B cell (primary cell): ENCODE data around the gene FGF10. TPM values are rescaled to one million over a fixed set of nuclear protein-coding genes. Genes with fewer than 3 reads are reported as not detected.

Experiments
- ATAC-seq: fragments of 200-7000 bp; cut with Tn5 transposase; one replicate; pipeline ENCODE4 v1.10.0; 2021; ENCODE audit warnings: low read depth, mild to moderate bottlenecking, moderate number of reproducible peaks, moderate library complexity
- CTCF ChIA-PET: fragments of 350-600 bp; sonication (Branson Sonifier 250); formaldehyde crosslinking; loops from one replicate; lab custom pipeline; 2021; ENCODE audit warnings: antibody characterized with exemption, inconsistent platforms; lab: Charles Lee
- POLR2A ChIA-PET: fragments of 350-600 bp; sonication (Branson Sonifier 250); formaldehyde crosslinking; loops from one replicate; lab custom pipeline; 2021; ENCODE audit warnings: antibody characterized with exemption; lab: Charles Lee
- DNase-seq: peaks from one replicate; pipeline ENCODE4 v3.0.0; 2013
- H2AFZ ChIP-seq: 2 replicates; pipeline ENCODE4 v1.6.1; 2012; ENCODE audit warnings: mild to moderate bottlenecking, low read depth, low read length; ENCODE audit not compliant: insufficient read depth, poor library complexity, severe bottlenecking
- H3K27ac ChIP-seq, 2 donors: 1 replicate in 1 of 2; 2 replicates in 1 of 2; pipeline ENCODE4 v1.5.1; 2012 to 2013; ENCODE audit warnings: low read length in 2 of 2, mild to moderate bottlenecking in 2 of 2, moderate library complexity in 1 of 2
- H3K27me3 ChIP-seq, 4 experiments: fragments of 200-600 bp in 1 of 4; sonication (generic) in 1 of 4; replicated peaks in 1 of 4; 1 replicate in 2 of 4; 2 replicates in 2 of 4; pipeline versions ENCODE4 v1.6.1 to v1.7.0; 2013 to 2016; ENCODE audit warnings: low read length in 3 of 4, mild to moderate bottlenecking in 2 of 4, mixed read lengths in 1 of 4, moderate library complexity in 1 of 4; ENCODE audit not compliant: insufficient read depth in 4 of 4, control insufficient read depth in 3 of 4; ENCODE audit errors: control extremely low read depth in 1 of 4
- H3K36me3 ChIP-seq, 2 experiments: replicated peaks in 1 of 2; 1 replicate in 1 of 2; 2 replicates in 1 of 2; pipeline versions ENCODE4 v1.6.1 to v1.7.1; 2013; ENCODE audit warnings: low read length in 1 of 2; ENCODE audit not compliant: insufficient read depth in 2 of 2, control insufficient read depth in 1 of 2; ENCODE audit errors: control extremely low read depth in 1 of 2, extremely low read depth in 1 of 2
- H3K4me1 ChIP-seq, 2 donors: fragments of 200-600 bp in 1 of 2; sonication (generic) in 1 of 2; 1 replicate in 1 of 2; 2 replicates in 1 of 2; pipeline versions ENCODE4 v1.5.1 to v1.6.1; 2013 to 2017; ENCODE audit warnings: low read length in 2 of 2; ENCODE audit not compliant: control insufficient read depth in 2 of 2, insufficient read depth in 2 of 2
- H3K4me2 ChIP-seq: replicated peaks from 2 replicates; pipeline ENCODE3; 2012; ENCODE audit warnings: mild to moderate bottlenecking, low read depth, low read length; ENCODE audit not compliant: poor library complexity, severe bottlenecking
- H3K4me3 ChIP-seq, 5 experiments: fragments of 200-600 bp in 1 of 5; sonication (generic) in 1 of 5; 1 replicate in 3 of 5; 2 replicates in 2 of 5; pipeline versions ENCODE4 v1.5.1 to v1.7.0; 2011 to 2016; ENCODE audit warnings: low read length in 4 of 5, mild to moderate bottlenecking in 4 of 5, low read depth in 2 of 5, control low read depth in 1 of 5, moderate library complexity in 1 of 5; ENCODE audit not compliant: insufficient read depth in 1 of 5; ENCODE audit errors: control extremely low read depth in 1 of 5, extremely low read depth in 1 of 5
- H3K79me2 ChIP-seq: fragments of 200-600 bp; sonication (generic); one replicate; pipeline ENCODE4 v1.6.0; 2016; ENCODE audit warnings: low read length; ENCODE audit not compliant: control insufficient read depth, insufficient read depth
- H3K9ac ChIP-seq: fragments of 200-600 bp; sonication (generic); 2 replicates; pipeline ENCODE4 v1.6.1; 2017; ENCODE audit warnings: mild to moderate bottlenecking, low read length, moderate library complexity
- H3K9me3 ChIP-seq, 3 donors: one replicate each; pipeline versions ENCODE4 v1.6.1 to v1.7.1; 2013; ENCODE audit warnings: low read length in 2 of 3; ENCODE audit not compliant: control insufficient read depth in 2 of 3, insufficient read depth in 1 of 3; ENCODE audit errors: control extremely low read depth in 1 of 3
- H4K20me1 ChIP-seq: 2 replicates; pipeline ENCODE4 v1.6.0; 2012; ENCODE audit warnings: mild to moderate bottlenecking, low read length; ENCODE audit not compliant: insufficient read depth, control insufficient read depth, poor library complexity, severe bottlenecking
- H3K27ac Mint-ChIP-seq: one replicate; pipeline ENCODE4 v1.8.0; 2021; ENCODE audit warnings: mixed read lengths
- H3K27me3 Mint-ChIP-seq: one replicate; pipeline ENCODE4 v1.8.0; 2021; ENCODE audit warnings: mixed read lengths
- H3K4me1 Mint-ChIP-seq: one replicate; pipeline ENCODE4 v1.8.0; 2021; ENCODE audit warnings: mixed read lengths
- H3K4me3 Mint-ChIP-seq: one replicate; pipeline ENCODE4 v1.8.0; 2021; ENCODE audit warnings: mixed read lengths
- H3K9me3 Mint-ChIP-seq: one replicate; pipeline ENCODE4 v1.8.0; 2022; ENCODE audit warnings: mixed read lengths; ENCODE audit not compliant: insufficient read depth
- CTCF ChIP-seq: fragments of 200-600 bp; IDR thresholded peaks from one replicate; pipeline ENCODE4 v1.8.0; 2022; ENCODE audit warnings: antibody characterized with exemption, mild to moderate bottlenecking
- EZH2 ChIP-seq: IDR thresholded peaks from 2 replicates; pipeline ENCODE4 v1.6.1; 2012; ENCODE audit warnings: borderline replicate concordance, low read depth, mild to moderate bottlenecking, moderate library complexity, low read length; ENCODE audit not compliant: insufficient read depth, poor library complexity, severe bottlenecking
- WGBS: methylation state at CpG from one replicate; pipeline ENCODE4 v1.1.5; 2013; ENCODE audit warnings: missing lambda C conversion rate; ENCODE audit not compliant: insufficient coverage; 5-methylcytosine and 5-hydroxymethylcytosine counted together
- intact Hi-C: fragments of 100-400 bp; cut with micrococcal nuclease; formaldehyde crosslinking; loops from one replicate; pipeline ENCODE4 v1.10.0; 2022
- polyA plus RNA-seq: library from polyadenylated mRNA; depleted of rRNA; stranded (reverse); fragments of >200 nt; gene quantifications from 2 replicates; pipeline ENCODE4 v1.2.3, GENCODE V29; 2012
- total RNA-seq, 2 donors: library from RNA; stranded (reverse); fragments of 120-200 nt in 1 of 2; gene quantifications; 1 replicate in 1 of 2; 2 replicates in 1 of 2; pipeline versions ENCODE4 v1.2.3 to v1.2.4, GENCODE V29; 2013 to 2022

FGF10 gene
- total and polyA plus RNA-seq, 2 donors (not counting 1 experiment from before 2014, with no cell fraction given) = not detected

GRCh38 chr5:44372028-44372427, 17.2 kb downstream of the FGF10 start:
- Mint-ChIP-seq H3K27me3 (no peaks in the 10 kb centered on the region), H3K4me1 (no peaks in the 10 kb centered on the region), H3K9me3 (no peaks in the 10 kb centered on the region), H3K27ac (no peak overlapping the region), H3K4me3 (no peak overlapping the region)
- Histone ChIP-seq H2AFZ (no peak overlapping the region), H3K9me3 (no peaks in the 10 kb centered on the region), H3K36me3 (no peaks in the 10 kb centered on the region), H3K27ac (no peak overlapping the region), H3K4me3 (no peak overlapping the region), H3K79me2 (no peaks in the 10 kb centered on the region), H3K4me2 (no peak overlapping the region), H3K4me1 (no peaks in the 10 kb centered on the region), H3K27me3 (no peaks in the 10 kb centered on the region), H3K9ac (no peak overlapping the region), H4K20me1 (no peaks in the 10 kb centered on the region)
- TF ChIP-seq EZH2 = no peak
- TF ChIP-seq CTCF = no peak
- WGBS = 90% methylated on average over 2 of the region's 4 CpGs
- POLR2A ChIA-PET = no interaction called here
- DNase-seq = no peak
- CTCF ChIA-PET = no interaction called here
- ATAC-seq = no peak
- intact Hi-C loops = no loop called here

GRCh38 chr5:44367203-44367602, 22.0 kb downstream of the FGF10 start:
- Histone ChIP-seq H3K79me2 (no peaks in the 10 kb centered on the region), H3K27ac (no peak overlapping the region), H3K9me3 (no peaks in the 10 kb centered on the region), H4K20me1 (no peaks in the 10 kb centered on the region), H3K36me3 (no peaks in the 10 kb centered on the region), H3K4me1 (no peaks in the 10 kb centered on the region), H2AFZ (no peak overlapping the region), H3K27me3 (no peaks in the 10 kb centered on the region), H3K9ac (no peak overlapping the region), H3K4me3 (no peak overlapping the region), H3K4me2 (no peak overlapping the region)
- no CpG with 5 or more reads among the region's 1 CpG for WGBS
- DNase-seq = no peak
- TF ChIP-seq EZH2 (no peak), CTCF (no peak)
- Mint-ChIP-seq H3K27me3 (no peaks in the 10 kb centered on the region), H3K27ac (no peak overlapping the region), H3K4me1 (no peaks in the 10 kb centered on the region), H3K4me3 (no peak overlapping the region), H3K9me3 (no peaks in the 10 kb centered on the region)
- intact Hi-C loops = no loop called here
- ChIA-PET POLR2A (no interaction called here), CTCF (no interaction called here)
- no peak for ATAC-seq
